Activated CD4-positive, CD25-positive, alpha-beta regulatory T cell treated with anti-CD3 and anti-CD28 coated beads, Interleukin-2, amount 50 U/mL, for 72 hours (primary cell): ENCODE data around the gene DTL.
"Not testable (repeated sequence)": the region's sequence is repeated elsewhere in the genome, so short reads cannot be mapped to it uniquely, and the experiment has no call there.

Source experiments
- DNase-seq: peaks from one replicate; pipeline ENCODE4 v3.0.0; 2021

DTL gene, protein sequence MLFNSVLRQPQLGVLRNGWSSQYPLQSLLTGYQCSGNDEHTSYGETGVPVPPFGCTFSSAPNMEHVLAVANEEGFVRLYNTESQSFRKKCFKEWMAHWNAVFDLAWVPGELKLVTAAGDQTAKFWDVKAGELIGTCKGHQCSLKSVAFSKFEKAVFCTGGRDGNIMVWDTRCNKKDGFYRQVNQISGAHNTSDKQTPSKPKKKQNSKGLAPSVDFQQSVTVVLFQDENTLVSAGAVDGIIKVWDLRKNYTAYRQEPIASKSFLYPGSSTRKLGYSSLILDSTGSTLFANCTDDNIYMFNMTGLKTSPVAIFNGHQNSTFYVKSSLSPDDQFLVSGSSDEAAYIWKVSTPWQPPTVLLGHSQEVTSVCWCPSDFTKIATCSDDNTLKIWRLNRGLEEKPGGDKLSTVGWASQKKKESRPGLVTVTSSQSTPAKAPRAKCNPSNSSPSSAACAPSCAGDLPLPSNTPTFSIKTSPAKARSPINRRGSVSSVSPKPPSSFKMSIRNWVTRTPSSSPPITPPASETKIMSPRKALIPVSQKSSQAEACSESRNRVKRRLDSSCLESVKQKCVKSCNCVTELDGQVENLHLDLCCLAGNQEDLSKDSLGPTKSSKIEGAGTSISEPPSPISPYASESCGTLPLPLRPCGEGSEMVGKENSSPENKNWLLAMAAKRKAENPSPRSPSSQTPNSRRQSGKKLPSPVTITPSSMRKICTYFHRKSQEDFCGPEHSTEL

GRCh38 chr1:212035123-212035834 lies at the start of gene DTL, which contains the start of gene INTS7:
Gene DTL (plus strand): TSS chr1:212035748. CDS start chr1:212035891, 143 bp downstream.
Gene INTS7 (minus strand): TSS chr1:212035557. CDS start chr1:212035437, 120 bp downstream.
- peak; percentile 97 for DNase-seq

- DNase-seq = no peak
Measured at GRCh38 chr1:211986628-211987254, 48.8 kb upstream of the DTL start.

DNA sequence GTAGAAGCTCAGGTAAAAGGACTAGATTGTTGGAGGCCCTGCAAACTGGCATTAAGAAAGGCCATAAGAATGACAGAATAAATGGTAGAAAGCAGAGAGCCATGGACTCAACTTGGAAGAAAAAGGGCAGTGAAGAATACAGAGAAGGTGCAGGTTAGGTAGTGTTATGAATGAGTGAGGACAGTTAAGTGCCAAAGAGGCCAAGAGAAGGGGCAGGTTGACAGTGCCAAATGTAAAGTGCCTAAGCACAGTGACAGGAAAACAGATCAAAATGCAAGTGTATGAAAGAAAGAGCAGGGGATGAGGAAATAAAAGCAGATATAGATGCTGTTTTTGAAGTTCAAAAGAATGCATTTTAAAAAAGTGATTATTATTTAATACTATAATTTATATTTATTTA lies 43.9 kb upstream of the DTL start:
- no peak for DNase-seq

- not testable (repeated sequence) for DNase-seq
Measured at GRCh38 chr1:211997426-211997825, 38.1 kb upstream of the DTL start.

GRCh38 chr1:212002536-212002935 lies 33.0 kb upstream of the DTL start:
- DNase-seq = no peak

GRCh38 chr1:212004895-212005608 lies 30.5 kb upstream of the DTL start:
- no peak for DNase-seq

GRCh38 chr1:212007178-212007577 lies 28.4 kb upstream of the DTL start:
- no peak for DNase-seq

DNA sequence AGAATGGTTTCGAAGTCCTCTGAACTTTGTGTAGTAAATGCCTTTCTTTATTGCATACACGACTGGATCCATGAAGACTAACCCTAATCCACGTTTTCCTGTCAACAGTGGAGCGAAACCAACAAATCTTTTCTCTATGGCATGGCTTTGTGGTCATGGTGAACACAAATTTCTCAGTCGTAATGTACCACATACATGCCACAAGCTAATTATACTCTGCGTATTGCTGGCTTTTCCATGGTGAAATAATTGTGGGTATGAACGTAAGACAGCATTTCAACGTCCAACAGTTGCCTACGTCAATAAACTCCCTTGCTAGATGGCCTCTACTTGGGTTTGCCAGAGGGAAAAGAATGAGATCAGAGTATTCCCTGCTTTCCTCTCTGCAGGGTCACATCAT lies 27.7 kb upstream of the DTL start:
- DNase-seq = no peak

DNA sequence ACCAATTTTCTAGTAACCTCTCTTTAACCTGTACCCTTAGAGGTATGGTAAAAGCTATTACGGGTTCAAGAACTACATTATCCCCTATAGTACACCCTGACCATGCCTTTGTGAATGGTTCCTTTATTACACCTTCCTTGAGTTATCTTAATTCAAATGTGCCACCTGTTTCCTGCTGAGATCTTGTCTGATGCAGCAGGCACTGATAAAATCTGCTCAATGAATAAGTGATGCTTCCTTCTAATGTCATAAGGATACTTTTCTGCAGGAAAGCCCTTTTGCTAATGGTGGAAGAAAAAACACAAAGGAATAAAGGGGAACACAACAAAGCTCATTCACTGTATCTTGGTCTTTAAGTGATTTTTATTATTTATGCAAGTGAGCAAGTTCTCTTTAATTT lies 26.0 kb upstream of the DTL start:
- no peak for DNase-seq

DNA sequence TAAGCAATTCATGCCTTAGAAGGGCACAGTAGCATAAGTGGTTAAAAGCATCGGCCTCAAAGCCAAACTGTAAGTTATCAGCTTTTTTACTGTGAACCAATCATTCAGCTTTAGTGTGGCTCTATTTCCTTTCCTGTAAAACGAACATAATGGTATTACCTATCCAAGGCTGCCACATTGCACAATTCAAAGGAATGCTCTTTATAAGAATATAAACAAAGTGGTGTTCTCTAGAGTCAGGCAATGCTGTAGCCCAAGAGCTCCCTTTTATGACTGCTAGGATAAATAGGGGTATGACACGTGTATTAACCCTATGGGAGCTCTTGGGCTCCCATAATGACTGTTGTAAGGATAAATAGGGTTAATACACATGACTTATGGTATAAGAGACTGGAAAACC lies 25.5 kb upstream of the DTL start:
- no peak for DNase-seq

DNA sequence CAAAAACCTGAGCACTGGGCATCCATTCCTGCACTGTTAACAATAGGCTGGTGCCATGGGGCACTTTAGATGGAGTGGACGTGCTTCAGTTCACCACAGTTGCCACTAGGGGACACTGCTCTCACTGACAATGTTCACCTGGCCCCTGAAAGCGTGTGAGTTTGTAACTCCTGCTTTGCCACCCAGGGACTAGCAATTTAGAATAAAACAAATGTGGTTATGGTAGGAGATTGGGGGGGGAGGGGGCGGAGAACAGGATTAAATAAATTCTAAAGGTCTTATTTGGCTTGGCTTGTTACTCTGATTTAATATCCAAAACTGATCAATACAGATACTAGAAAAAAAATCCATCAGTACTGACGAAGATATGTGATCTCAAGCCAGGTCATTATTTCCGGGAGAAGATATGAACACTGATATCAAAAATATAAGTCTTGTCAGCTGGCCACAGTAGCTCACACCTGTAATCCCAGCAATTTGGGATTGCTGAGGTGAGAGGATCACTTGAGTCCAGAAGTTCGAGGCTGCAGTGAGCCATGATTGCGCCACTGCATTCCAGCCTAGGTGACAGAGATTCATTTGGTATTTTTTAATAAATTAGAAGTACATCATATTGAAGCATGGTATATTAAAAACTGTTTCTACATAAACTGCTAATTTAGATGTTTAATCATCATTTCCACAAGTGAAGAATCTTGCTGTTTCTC lies 23.4 kb upstream of the DTL start:
- DNase-seq = peak; percentile 56

- DNase-seq = no peak
Measured at GRCh38 chr1:212013672-212014071, 21.9 kb upstream of the DTL start.

GRCh38 chr1:212020975-212021374 lies 14.6 kb upstream of the DTL start:
- no peak for DNase-seq

- no peak for DNase-seq
Measured at GRCh38 chr1:212021563-212021962, 14.0 kb upstream of the DTL start.

DNA sequence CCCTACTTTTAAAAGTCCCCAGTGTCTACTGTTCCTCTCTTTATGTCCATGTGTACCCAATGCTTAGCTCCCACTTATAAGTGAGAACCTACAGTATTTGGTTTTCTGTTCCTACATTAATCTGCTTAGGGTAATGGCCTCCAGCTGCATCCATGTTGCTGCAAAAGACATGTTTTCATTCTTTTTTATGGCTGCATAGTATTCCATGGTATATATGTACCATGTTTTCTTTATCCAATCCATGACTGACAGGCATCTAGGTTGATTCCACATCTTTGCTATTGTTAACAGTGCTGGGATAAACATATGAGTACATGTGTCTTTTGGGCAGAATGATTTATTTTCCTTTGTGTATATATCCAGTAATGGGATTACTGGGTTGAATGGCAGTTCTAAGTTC lies 12.6 kb upstream of the DTL start:
- not testable (repeated sequence) for DNase-seq

DNA sequence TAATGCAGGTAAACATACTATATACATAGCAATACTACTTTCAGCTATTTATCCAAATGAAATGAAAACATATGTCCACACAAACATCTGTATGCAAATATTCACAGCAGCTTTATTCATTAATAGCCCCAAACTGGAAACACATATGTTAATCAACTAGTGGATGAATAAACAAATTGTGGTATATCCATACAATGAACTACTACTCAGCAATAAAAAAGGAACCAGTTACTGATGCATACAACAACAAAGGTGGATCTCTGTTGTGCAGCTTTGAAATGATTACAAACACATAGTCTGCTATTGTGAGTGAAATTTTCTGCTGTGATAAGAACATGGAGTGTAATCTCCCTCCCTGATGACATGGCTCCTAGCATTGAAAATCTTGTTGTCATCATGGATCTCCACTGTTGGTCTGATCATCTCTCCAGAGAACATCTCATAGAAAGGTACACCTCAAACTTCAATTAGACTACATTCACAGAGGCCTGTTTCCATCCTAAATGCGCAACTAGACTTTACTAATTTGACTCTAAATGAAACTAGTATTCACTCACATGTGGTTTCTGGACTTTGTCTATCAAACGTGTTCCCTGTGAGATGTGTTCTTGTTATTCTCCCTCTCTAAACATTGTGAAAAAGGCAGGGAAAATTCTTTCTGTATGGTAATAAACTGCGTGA lies 10.9 kb upstream of the DTL start:
- no peak for DNase-seq

- not testable (repeated sequence) for DNase-seq
Measured at GRCh38 chr1:212027727-212028126, 7.8 kb upstream of the DTL start.

GRCh38 chr1:212030936-212031528 lies 4.5 kb upstream of the DTL start:
- DNase-seq = no peak

DNA sequence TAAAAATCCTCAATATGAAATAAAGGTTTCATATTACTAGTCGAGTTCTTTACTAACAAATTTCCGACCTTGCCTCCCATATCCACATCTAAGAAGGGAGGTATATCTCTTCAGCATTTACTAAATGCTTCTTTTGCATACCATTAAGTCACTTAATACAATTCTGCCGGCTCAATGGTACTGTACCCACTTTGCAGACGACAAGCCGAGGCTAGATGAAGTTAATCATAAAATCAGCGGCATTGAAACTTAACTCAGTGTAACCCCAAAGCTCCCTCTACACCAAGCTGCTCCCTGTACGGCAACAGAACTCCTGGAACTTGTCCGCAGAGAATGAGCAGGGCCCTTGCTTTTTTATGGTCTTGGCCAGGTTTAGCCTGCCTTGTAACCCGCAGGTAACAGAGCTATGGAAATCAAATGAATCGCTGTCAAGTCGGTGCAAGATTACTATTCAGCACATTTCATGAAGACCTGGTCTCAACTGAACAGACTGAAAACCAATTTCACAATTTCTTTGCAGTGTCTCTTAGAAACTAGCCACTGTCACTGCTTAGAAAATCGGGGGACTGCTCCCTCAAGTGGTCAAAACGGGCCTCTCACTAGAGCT lies 929 bp upstream of the DTL start:
- DNase-seq = no peak
